SU-DHL-6 (cell line): ENCODE data around the gene RPTOR.

Experiments used
- H2AFZ ChIP-seq: fragments of 200-600 bp; sonication (generic); 2 replicates; pipeline ENCODE4 v1.6.1; 2014; ENCODE audit warnings: low read depth, mild to moderate bottlenecking, moderate library complexity, mixed read lengths, antibody characterized with exemption, low read length; ENCODE audit not compliant: severe bottlenecking
- H3F3A ChIP-seq: fragments of 200-600 bp; shearing (Covaris generic); 2 replicates; pipeline ENCODE4 v1.6.0; 2016; ENCODE audit warnings: antibody characterized with exemption, mild to moderate bottlenecking; ENCODE audit not compliant: insufficient read depth
- H3K27ac ChIP-seq: fragments of 200-600 bp; sonication (generic); 2 replicates; pipeline ENCODE4 v1.5.1; 2016; ENCODE audit warnings: low read depth, mild to moderate bottlenecking, low read length, moderate library complexity, mixed read lengths
- H3K27me3 ChIP-seq: fragments of 200-600 bp; sonication (generic), shearing (Covaris generic); 2 replicates; pipeline ENCODE4 v1.6.0; 2014; ENCODE audit warnings: mild to moderate bottlenecking, low read length
- H3K36me3 ChIP-seq: fragments of 200-600 bp; sonication (generic); 2 replicates; pipeline ENCODE4 v1.6.1; 2014; ENCODE audit warnings: mild to moderate bottlenecking, low read length, mixed read lengths
- H3K4me2 ChIP-seq: fragments of 300-600, 200-600 bp; shearing (Covaris generic), sonication (generic); 2 replicates; pipeline ENCODE4 v1.6.0; 2014; ENCODE audit warnings: low read length, low read depth, mild to moderate bottlenecking; ENCODE audit not compliant: poor library complexity, severe bottlenecking
- H3K4me3 ChIP-seq: fragments of 200-600 bp; sonication (generic); 2 replicates; pipeline ENCODE4 v1.5.1; 2014; ENCODE audit warnings: antibody characterized with exemption, low read length, mild to moderate bottlenecking, mixed read lengths; ENCODE audit not compliant: insufficient read depth, poor library complexity, severe bottlenecking
- H3K79me2 ChIP-seq: fragments of 200-600 bp; sonication (generic); 2 replicates; pipeline ENCODE4 v1.6.1; 2014; ENCODE audit warnings: mild to moderate bottlenecking, low read length, moderate library complexity; ENCODE audit not compliant: insufficient read depth
- H3K9ac ChIP-seq: fragments of 200-600 bp; sonication (generic); 2 replicates; pipeline ENCODE4 v1.7.0; 2014; ENCODE audit warnings: mild to moderate bottlenecking, low read length
- H3K9me2 ChIP-seq: fragments of 200-600 bp; sonication (generic); replicated peaks from 2 replicates; pipeline ENCODE4 v1.6.1; 2014; ENCODE audit warnings: low read length; ENCODE audit not compliant: insufficient read depth
- H3K9me3 ChIP-seq: fragments of 200-600 bp; sonication (generic); 2 replicates; pipeline ENCODE4 v1.6.1; 2014; ENCODE audit warnings: low read length, mixed read lengths; ENCODE audit not compliant: insufficient read depth
- H4K20me1 ChIP-seq: fragments of 200-600 bp; sonication (generic); 2 replicates; pipeline ENCODE4 v1.6.1; 2014; ENCODE audit warnings: low read depth, mild to moderate bottlenecking, antibody characterized with exemption, low read length, moderate library complexity, mixed read lengths
- EZH2phosphoT487 ChIP-seq: fragments of 200-600 bp; sonication (generic), shearing (Covaris generic); conservative IDR thresholded peaks from 2 replicates; pipeline ENCODE4 v1.6.1; 2018; ENCODE audit warnings: mild to moderate bottlenecking, antibody characterized with exemption, low read length, moderate library complexity, mixed read lengths
- TF ChIP-seq, protein P1 (sequence below): fragments of 200-600 bp; sonication (generic); IDR thresholded peaks from one replicate; pipeline ENCODE4 v1.5.1; 2017; ENCODE audit warnings: antibody characterized with exemption, mild to moderate bottlenecking, low read length, moderate library complexity; ENCODE audit not compliant: insufficient read depth, poor library complexity, severe bottlenecking

The RPTOR gene

DNA sequence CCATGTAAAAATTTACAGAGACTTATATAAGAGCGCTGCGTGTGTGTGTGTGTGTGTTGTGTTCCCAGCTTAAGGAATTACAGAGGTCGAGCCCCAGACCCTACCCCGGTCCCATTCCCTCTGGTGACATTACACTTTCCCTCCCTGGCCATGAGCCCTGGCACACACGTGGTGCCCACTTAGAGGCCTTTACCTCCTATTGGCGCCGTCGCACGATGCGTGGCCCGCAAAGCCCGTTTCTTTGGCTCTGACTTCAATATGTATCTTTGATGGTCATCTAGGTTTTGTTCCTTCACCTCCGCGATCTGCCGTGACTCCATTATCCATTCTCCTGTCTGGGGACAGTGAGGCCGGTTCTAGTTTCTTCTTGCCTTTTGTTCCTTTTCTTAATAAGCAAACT, 350.1 kb downstream of the RPTOR start:
- peaks cover 28% of the 10 kb centered on the region for H3F3A ChIP-seq
- H3K9me2 ChIP-seq, result no peaks in the 10 kb centered on the region
- peak overlapping the region; percentile 35; the same call in 1 of the 2 replicates for H3K9ac ChIP-seq
- no peaks in the 10 kb centered on the region for H3K79me2 ChIP-seq
- no peaks in the 10 kb centered on the region for H3K36me3 ChIP-seq
- H4K20me1 ChIP-seq, result no peaks in the 10 kb centered on the region
- peak overlapping the region; percentile 95 for H3K27ac ChIP-seq
- no peak overlapping the region for H2AFZ ChIP-seq
- TF ChIP-seq, protein P1, sequence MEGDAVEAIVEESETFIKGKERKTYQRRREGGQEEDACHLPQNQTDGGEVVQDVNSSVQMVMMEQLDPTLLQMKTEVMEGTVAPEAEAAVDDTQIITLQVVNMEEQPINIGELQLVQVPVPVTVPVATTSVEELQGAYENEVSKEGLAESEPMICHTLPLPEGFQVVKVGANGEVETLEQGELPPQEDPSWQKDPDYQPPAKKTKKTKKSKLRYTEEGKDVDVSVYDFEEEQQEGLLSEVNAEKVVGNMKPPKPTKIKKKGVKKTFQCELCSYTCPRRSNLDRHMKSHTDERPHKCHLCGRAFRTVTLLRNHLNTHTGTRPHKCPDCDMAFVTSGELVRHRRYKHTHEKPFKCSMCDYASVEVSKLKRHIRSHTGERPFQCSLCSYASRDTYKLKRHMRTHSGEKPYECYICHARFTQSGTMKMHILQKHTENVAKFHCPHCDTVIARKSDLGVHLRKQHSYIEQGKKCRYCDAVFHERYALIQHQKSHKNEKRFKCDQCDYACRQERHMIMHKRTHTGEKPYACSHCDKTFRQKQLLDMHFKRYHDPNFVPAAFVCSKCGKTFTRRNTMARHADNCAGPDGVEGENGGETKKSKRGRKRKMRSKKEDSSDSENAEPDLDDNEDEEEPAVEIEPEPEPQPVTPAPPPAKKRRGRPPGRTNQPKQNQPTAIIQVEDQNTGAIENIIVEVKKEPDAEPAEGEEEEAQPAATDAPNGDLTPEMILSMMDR, result no peak
- TF ChIP-seq EZH2phosphoT487, result no peak
- H3K4me2 ChIP-seq, result peak overlapping the region; percentile 54
- no peaks in the 10 kb centered on the region for H3K9me3 ChIP-seq
- no peaks in the 10 kb centered on the region for H3K27me3 ChIP-seq
- no peak overlapping the region for H3K4me3 ChIP-seq

DNA sequence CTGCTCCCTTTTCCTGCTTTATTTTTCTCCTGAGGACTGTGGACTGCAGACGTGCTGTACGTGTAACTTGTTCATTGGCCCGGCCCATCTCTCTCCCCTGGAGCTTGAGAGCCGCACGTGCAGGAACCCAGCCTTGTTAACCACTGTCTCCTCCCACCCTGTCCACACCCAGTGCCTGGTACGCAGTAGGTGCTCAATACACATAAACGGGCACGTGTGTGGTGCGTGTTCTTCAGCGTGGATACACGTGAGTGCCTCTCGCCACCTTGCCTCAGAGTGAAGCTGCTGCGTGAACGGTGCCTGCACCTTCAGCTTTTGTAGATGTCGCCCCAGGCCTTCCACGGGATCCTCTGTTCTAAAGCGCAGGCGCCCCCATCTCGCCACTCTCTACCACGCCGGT, 350.7 kb downstream of the RPTOR start:
- no peaks in the 10 kb centered on the region for H3K27me3 ChIP-seq
- H3K4me2 ChIP-seq, result peak overlapping the region; percentile 54
- H3K9me2 ChIP-seq, result no peaks in the 10 kb centered on the region
- TF ChIP-seq, protein P1, result no peak
- no peak for TF ChIP-seq EZH2phosphoT487
- no peaks in the 10 kb centered on the region for H3K9me3 ChIP-seq
- H2AFZ ChIP-seq, result no peak overlapping the region
- peaks cover 35% of the 10 kb centered on the region for H3F3A ChIP-seq
- H3K79me2 ChIP-seq, result no peaks in the 10 kb centered on the region
- peak overlapping the region; percentile 35; the same call in 1 of the 2 replicates for H3K9ac ChIP-seq
- H3K4me3 ChIP-seq, result no peak overlapping the region
- no peaks in the 10 kb centered on the region for H4K20me1 ChIP-seq
- H3K36me3 ChIP-seq, result no peaks in the 10 kb centered on the region
- H3K27ac ChIP-seq, result peak overlapping the region; percentile 95

DNA sequence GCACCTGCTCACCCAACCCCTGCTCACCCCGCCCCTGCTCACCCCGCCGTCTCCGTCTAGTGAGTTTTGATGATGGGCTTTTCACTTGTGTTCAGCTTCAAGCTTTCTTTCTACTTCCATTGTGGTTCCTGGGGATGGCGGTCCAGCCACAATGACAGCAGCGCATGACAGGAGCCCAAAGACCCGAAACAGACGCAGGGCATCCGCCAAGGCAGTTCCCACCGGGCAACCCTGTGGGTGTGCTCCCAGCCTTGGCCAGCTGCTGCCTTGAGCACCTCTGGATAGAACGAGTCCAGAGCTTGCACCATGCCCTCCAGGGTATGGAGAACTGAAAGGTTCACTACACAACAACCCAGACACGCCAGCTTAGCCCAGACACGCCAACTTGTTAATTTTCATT, 354.1 kb downstream of the RPTOR start:
- no peaks in the 10 kb centered on the region for H3K79me2 ChIP-seq
- H3F3A ChIP-seq, result peaks cover 42% of the 10 kb centered on the region
- H3K27ac ChIP-seq, result peak overlapping the region; percentile 91
- no peaks in the 10 kb centered on the region for H3K9me3 ChIP-seq
- H3K4me3 ChIP-seq, result peak overlapping the region; percentile 45
- TF ChIP-seq EZH2phosphoT487, result no peak
- TF ChIP-seq, protein P1, result no peak
- no peaks in the 10 kb centered on the region for H3K27me3 ChIP-seq
- H2AFZ ChIP-seq, result no peak overlapping the region
- peak overlapping the region; percentile 79 for H3K4me2 ChIP-seq
- H3K36me3 ChIP-seq, result no peaks in the 10 kb centered on the region
- H3K9me2 ChIP-seq, result no peaks in the 10 kb centered on the region
- peak overlapping the region; percentile 59 for H3K9ac ChIP-seq
- no peaks in the 10 kb centered on the region for H4K20me1 ChIP-seq
